ENCODE results near the gene AURKAIP1. TPM values are rescaled to one million over a fixed set of nuclear protein-coding genes. Genes with fewer than 3 reads are reported as not detected.

Gene AURKAIP1
- total and polyA plus RNA-seq, 2 of the 13 experiments (the other 11 are each of a cell fraction or from before 2014, with no cell fraction given): 69.5 to 175 TPM

- peak; percentile 92; the same call in 1 of the 2 replicates for TF ChIP-seq EED (CRISPR knock-in tag; IDR thresholded peaks at IDR 0.05)
- no peak for TF ChIP-seq ATAD3A (CRISPR knock-in tag; IDR thresholded peaks at IDR 0.05)
- no peak; a peak in 1 of 4 replicates for TF ChIP-seq NR2F1 (CRISPR knock-in tag; IDR thresholded peaks at IDR 0.05)
- peak; percentile 94 for TF ChIP-seq RFXAP (CRISPR knock-in tag; IDR thresholded peaks at IDR 0.05; ENCODE audit: borderline replicate concordance)
- no peak for TF ChIP-seq ZNF652 (CRISPR knock-in tag; IDR thresholded peaks at IDR 0.05; ENCODE audit: borderline replicate concordance, low read depth)
- TF ChIP-seq NBN (conservative IDR thresholded peaks at IDR 0.05): no peak
- peak; percentile 100 for TF ChIP-seq ZNF788 (CRISPR knock-in tag; IDR thresholded peaks at IDR 0.05; ENCODE audit: borderline replicate concordance)
- TF ChIP-seq, protein P1, sequence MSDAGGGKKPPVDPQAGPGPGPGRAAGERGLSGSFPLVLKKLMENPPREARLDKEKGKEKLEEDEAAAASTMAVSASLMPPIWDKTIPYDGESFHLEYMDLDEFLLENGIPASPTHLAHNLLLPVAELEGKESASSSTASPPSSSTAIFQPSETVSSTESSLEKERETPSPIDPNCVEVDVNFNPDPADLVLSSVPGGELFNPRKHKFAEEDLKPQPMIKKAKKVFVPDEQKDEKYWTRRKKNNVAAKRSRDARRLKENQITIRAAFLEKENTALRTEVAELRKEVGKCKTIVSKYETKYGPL (CRISPR knock-in tag; IDR thresholded peaks at IDR 0.05): no peak
- TF ChIP-seq, protein P2, sequence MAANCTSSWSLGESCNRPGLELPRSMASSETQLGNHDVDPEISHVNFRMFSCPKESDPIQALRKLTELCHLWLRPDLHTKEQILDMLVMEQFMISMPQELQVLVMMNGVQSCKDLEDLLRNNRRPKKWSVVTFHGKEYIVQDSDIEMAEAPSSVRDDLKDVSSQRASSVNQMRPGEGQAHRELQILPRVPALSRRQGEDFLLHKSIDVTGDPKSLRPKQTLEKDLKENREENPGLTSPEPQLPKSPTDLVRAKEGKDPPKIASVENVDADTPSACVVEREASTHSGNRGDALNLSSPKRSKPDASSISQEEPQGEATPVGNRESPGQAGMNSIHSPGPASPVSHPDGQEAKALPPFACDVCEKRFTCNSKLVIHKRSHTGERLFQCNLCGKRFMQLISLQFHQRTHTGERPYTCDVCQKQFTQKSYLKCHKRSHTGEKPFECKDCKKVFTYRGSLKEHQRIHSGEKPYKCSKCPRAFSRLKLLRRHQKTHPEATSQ (CRISPR knock-in tag; IDR thresholded peaks at IDR 0.05; ENCODE audit: borderline replicate concordance): peak; percentile 44; the same call in 1 of the 2 replicates
- peak; percentile 96 for TF ChIP-seq ZFY (CRISPR knock-in tag; IDR thresholded peaks at IDR 0.05)
- TF ChIP-seq, protein P3, sequence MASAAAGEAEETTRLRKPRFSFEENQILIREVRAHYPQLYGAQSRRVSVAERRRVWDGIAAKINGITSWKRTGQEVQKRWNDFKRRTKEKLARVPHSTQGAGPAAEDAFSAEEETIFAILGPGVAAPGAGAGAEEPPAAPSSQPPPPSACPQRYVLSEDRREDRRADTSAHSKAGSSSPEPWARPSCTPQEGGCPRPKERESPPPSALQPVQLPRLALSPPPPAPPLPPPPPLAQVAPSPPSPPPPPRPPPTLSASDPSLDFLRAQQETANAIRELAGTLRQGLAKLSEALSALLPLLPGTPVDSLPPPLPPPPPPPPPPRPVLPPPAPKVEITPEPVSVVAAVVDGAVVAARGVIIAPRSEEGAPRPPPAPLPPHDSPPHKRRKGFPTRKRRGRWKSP (CRISPR knock-in tag; IDR thresholded peaks at IDR 0.05): peak; percentile 78
- TF ChIP-seq ZFP36L1 (CRISPR knock-in tag; IDR thresholded peaks at IDR 0.05): peak; percentile 64; the same call in 1 of the 2 replicates
- TF ChIP-seq, protein P4, sequence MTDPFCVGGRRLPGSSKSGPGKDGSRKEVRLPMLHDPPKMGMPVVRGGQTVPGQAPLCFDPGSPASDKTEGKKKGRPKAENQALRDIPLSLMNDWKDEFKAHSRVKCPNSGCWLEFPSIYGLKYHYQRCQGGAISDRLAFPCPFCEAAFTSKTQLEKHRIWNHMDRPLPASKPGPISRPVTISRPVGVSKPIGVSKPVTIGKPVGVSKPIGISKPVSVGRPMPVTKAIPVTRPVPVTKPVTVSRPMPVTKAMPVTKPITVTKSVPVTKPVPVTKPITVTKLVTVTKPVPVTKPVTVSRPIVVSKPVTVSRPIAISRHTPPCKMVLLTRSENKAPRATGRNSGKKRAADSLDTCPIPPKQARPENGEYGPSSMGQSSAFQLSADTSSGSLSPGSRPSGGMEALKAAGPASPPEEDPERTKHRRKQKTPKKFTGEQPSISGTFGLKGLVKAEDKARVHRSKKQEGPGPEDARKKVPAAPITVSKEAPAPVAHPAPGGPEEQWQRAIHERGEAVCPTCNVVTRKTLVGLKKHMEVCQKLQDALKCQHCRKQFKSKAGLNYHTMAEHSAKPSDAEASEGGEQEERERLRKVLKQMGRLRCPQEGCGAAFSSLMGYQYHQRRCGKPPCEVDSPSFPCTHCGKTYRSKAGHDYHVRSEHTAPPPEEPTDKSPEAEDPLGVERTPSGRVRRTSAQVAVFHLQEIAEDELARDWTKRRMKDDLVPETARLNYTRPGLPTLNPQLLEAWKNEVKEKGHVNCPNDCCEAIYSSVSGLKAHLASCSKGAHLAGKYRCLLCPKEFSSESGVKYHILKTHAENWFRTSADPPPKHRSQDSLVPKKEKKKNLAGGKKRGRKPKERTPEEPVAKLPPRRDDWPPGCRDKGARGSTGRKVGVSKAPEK (CRISPR knock-in tag; IDR thresholded peaks at IDR 0.05; ENCODE audit: borderline replicate concordance): no peak
- TF ChIP-seq KDM4B (CRISPR knock-in tag; IDR thresholded peaks at IDR 0.05): peak; percentile 70
- peak; percentile 85 for TF ChIP-seq GZF1 (CRISPR knock-in tag; IDR thresholded peaks at IDR 0.05)
- peak; percentile 86; the same call in 1 of the 2 replicates for TF ChIP-seq NR1H2 (CRISPR knock-in tag; IDR thresholded peaks at IDR 0.05; ENCODE audit: borderline replicate concordance, low read depth)
- TF ChIP-seq ZNF850 (CRISPR knock-in tag; conservative IDR thresholded peaks at IDR 0.05): 0 out of 2 replicates have a peak, but pooled peaks have one; percentile 82
- no peak for TF ChIP-seq SRSF4 (IDR thresholded peaks at IDR 0.05; ENCODE audit: low read depth, low read length, poor library complexity, severe bottlenecking)
- TF ChIP-seq FIP1L1 (IDR thresholded peaks at IDR 0.05; ENCODE audit: borderline replicate concordance, insufficient read depth, low read depth, low read length): peak; percentile 88; the same call in 1 of the 2 replicates
- TF ChIP-seq NR2F2 (IDR thresholded peaks at IDR 0.05; ENCODE audit: borderline replicate concordance, low read depth): peak; percentile 59; the same call in 1 of the 2 replicates
- TF ChIP-seq SPEN (CRISPR knock-in tag; IDR thresholded peaks at IDR 0.05; ENCODE audit: low read depth): peak; percentile 95
Observed at GRCh38 chr1:1374929-1375662, at the start of gene AURKAIP1 (continued).
